ENCODE measurements around the gene TANGO2. TPM values are rescaled to one million over a fixed set of nuclear protein-coding genes. Genes with fewer than 3 reads are reported as not detected.

Gene TANGO2
- total and polyA plus RNA-seq, 10 of the 15 experiments (the other 5 are each of a cell fraction or from before 2014, with no cell fraction given) = 4.0 to 24.8 (median 20.9) TPM

GRCh38 chr22:20062043-20062765 is 41.3 kb downstream of the TANGO2 start:
- H3K27ac ChIP-seq (ENCODE audit: control insufficient read depth, insufficient read depth) = no peak overlapping the region
- intact Hi-C loops (cut with micrococcal nuclease; ENCODE audit: unreplicated experiment) = no loop called here
- no peaks in the 10 kb centered on the region for H3K9me3 ChIP-seq (replicated peaks; ENCODE audit: control insufficient read depth, insufficient read depth, low read length)
- no peaks in the 10 kb centered on the region for H3K27me3 ChIP-seq (replicated peaks in 1 of 2; ENCODE audit: control insufficient read depth in 2 of 2, insufficient read depth in 2 of 2, low read length in 1 of 2)
- no peaks in the 10 kb centered on the region for H3K4me1 ChIP-seq (ENCODE audit: control insufficient read depth, insufficient read depth, low read length)
- TF ChIP-seq ASH2L (IDR thresholded peaks at IDR 0.05; ENCODE audit: borderline replicate concordance, low read depth) (no peak), SKIL (IDR thresholded peaks at IDR 0.05; ENCODE audit: low read depth, poor library complexity, severe bottlenecking) (no peak), BRCA1 (IDR thresholded peaks at IDR 0.05; ENCODE audit: low read depth, low read length) (no peak), KDM1A (IDR thresholded peaks at IDR 0.05; ENCODE audit: borderline replicate concordance) (no peak), POU2F2 (IDR thresholded peaks at IDR 0.05; ENCODE audit: borderline replicate concordance, low read depth, low read length) (no peak), CHD2 (IDR thresholded peaks at IDR 0.05; ENCODE audit: borderline replicate concordance, low read depth, low read length) (no peak), LARP7 (IDR thresholded peaks at IDR 0.05) (no peak), TAF1 (IDR thresholded peaks at IDR 0.05; ENCODE audit: borderline replicate concordance, low read depth, low read length) (no peak), ATF7 (IDR thresholded peaks at IDR 0.05; ENCODE audit: low read depth) (no peak), TBL1XR1 (IDR thresholded peaks at IDR 0.05; ENCODE audit: low read depth, low read length) (no peak)
- DNase-seq (ENCODE audit: low read depth, low spot score) (no peak), FAIRE-seq (no peak), ATAC-seq (no peak)
- BruUV-seq (replicated peaks) = no TSS peak
- ChIA-PET SMC1A (ENCODE audit: uncharacterized antibody, unreplicated experiment) (no interaction called here), RAD21 (ENCODE audit: unreplicated experiment) (no interaction called here), CTCF (no interaction called here), POLR2A (no interaction called here)
- H3K4me2 ChIP-seq (ENCODE audit: control insufficient read depth, insufficient read depth) = no peak overlapping the region
- 92% methylated on average over 17 of the region's 18 CpGs for WGBS (ENCODE audit: insufficient coverage, insufficient replicate concordance, low lambda C conversion rate, missing lambda C conversion rate)
- H3K79me2 ChIP-seq (ENCODE audit: control insufficient read depth, insufficient read depth, low read length) = no peaks in the 10 kb centered on the region
- peaks cover 0 to 7% of the 10 kb centered on the region in 2 experiments; a peak in 3 of 4 replicates for H3K36me3 ChIP-seq (ENCODE audit: control insufficient read depth in 2 of 2, insufficient read depth in 2 of 2, low read length in 1 of 2)
- H4K20me1 ChIP-seq (ENCODE audit: control insufficient read depth, insufficient read depth) = no peaks in the 10 kb centered on the region
- H3K4me3 ChIP-seq = no peak overlapping the region
- no peak overlapping the region for H2AFZ ChIP-seq (ENCODE audit: control insufficient read depth, low read depth, low read length)
- no peak overlapping the region for H3K9ac ChIP-seq (ENCODE audit: control insufficient read depth, insufficient read depth, low read length)
- in situ Hi-C loops (cut with MboI) = no loop called here
